GM19193 (cell line): ENCODE data around the gene DNAJB9.

Experiments
- POLR2A ChIP-seq: IDR thresholded peaks from 4 replicates; pipeline ENCODE4 v1.6.1; 2011; ENCODE audit not compliant: insufficient read depth, insufficient read length; ENCODE audit errors: extremely low read depth

The DNAJB9 gene

DNA sequence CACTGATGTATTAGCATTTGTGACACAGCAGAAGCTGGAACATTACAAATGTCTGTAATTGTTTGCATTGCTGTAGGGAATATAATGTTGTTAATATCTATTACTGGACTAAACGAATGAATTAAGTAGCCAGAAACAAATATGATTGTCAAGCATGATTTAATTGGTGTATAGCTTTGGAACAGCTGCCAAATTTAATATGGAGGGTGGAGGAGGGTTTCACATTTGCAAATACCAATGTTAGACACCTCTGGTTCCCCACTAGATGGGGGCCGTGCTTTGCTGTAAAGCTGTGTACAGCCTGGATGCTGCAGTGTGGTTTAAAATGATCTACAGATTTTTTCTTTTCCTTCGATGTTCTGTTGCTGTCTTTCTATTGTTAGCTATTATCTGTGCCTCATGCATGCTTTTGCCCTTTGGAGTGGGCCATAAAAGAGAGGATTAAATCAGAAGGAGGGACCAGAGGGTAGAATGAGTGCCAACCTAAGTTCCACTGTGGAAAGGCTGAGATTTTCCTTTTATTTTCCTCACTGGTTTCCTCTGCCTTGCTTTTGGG, 23.1 kb downstream of the DNAJB9 start:
- no peak for TF ChIP-seq POLR2A

- TF ChIP-seq POLR2A: no peak
These were observed 26.9 kb downstream of the DNAJB9 start for GRCh38 chr7:108596560-108596959.

DNA sequence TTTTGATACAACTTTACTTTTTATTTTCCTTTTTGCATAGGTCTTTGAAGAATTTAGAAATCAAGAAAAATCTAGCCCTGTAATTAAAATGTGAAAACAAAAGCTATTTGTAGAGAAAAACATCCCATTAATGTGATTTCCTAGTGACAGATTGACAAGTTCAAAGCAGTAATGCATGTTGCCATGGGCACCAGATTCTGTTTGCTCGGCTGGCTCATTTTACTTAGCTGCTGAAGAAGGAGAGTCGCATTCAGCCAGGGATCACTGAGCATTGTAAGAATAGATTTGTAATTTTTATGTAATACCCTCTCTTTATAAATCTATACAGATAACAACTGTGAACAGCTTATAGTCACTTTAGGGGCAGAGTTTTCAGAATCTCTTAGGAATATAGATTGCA, 28.5 kb downstream of the DNAJB9 start:
- TF ChIP-seq POLR2A: no peak

DNA sequence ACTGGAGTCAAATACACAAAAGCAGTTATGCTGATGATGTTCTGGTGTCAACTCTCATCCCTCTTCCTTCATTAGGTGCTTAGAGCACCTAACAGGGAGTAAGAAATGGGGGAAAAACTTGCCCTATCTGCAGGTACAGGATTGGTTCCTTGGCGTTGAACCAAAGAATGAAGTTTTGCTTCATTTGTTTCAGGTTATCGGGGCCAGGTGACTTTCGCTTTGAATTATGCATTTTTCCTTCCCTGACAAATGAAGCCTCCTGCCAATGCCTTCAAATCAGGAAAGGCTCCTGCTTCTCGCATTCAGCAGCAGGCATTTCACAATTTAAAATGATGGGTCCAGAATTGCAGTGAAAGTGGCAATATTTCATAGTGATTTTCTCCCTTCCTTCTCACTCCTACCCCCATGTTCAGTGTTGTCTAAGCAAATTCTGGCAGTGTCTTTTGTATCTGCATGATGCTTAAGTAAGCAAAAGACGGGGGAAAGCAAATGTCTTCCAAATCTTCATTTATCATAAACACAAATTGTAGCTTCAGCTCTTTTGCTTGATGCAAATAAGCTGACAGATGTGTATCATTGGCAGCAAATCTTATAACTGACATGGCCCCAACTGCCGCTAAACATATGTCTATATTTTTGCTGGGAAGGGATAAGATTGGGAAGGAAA, 29.4 kb downstream of the DNAJB9 start:
- TF ChIP-seq POLR2A: no peak

- no peak for TF ChIP-seq POLR2A
These were observed 30.7 kb downstream of the DNAJB9 start for GRCh38 chr7:108600399-108600798.

DNA sequence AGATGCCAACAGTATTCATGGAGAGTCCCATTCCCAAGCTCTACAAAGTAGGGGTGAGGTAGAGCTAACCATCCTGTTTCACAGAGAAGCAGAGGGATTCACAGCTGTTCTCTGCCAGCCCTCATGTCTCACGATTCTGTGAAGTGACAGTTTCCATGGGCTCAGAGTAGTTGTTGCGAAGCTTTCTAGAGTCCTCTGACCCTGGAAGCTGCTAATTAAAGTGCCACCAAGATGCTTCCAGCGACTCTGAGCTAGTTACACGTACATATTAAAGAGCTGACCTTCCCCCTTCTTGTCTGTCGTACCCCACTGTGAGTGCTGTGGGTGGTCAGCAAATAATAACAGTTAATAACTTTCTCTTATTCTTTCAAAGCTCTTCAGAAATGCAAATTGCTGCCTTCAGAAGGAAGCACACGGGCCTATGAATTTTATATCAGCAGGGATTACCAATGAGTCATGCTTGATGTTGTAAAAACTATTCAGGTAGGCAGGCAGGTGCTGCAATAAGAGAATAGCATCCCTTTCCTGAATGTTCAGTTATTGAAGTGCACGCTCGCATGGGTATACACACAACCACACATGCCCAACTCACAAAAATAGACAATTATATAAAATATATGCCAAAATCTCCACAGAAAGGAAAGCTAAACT, 34.1 kb downstream of the DNAJB9 start:
- no peak for TF ChIP-seq POLR2A

- TF ChIP-seq POLR2A: no peak
These were observed 34.8 kb downstream of the DNAJB9 start for GRCh38 chr7:108604307-108605077.

- no peak for TF ChIP-seq POLR2A
These were observed 36.0 kb downstream of the DNAJB9 start for GRCh38 chr7:108605559-108606201.

DNA sequence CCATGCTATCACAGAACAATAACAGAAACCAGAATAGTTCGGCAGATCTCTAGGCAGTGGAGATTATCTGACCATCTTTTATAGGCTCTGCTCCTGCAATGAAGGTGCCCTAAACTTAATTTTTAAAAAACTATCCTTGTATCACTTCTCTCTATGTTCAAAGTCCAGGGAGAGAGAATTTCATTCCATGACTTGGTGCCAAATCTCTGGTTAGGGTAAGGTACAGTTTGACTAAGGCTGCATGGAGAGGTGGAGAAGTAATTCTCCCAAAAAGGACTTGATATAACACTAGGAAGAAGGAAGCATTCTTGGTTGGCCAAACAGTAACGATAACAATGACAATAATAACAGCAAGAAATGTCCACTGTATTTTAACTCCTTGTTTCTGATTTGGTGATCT, 40.0 kb downstream of the DNAJB9 start:
- no peak for TF ChIP-seq POLR2A

DNA sequence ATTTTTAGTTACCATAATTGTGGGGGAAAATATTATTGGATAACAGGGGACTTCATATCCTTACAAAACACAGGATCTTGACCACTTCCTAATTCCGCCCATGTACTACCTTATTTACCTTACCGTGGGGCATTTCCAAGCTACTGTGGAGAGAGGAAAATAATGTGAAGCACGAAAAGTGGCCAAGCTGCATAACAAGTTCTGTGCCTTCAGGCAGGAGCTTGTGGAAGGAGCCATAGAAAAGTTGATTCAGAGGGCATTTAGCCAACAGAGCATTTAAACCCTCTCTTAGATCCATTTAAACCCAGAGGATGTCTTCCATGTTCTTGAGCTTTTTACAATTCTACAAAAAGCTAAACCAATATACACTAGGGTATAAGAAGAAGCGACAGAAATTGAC, 41.6 kb downstream of the DNAJB9 start:
- TF ChIP-seq POLR2A: no peak

- TF ChIP-seq POLR2A: no peak
These were observed 43.7 kb downstream of the DNAJB9 start for GRCh38 chr7:108613147-108613948.

GRCh38 chr7:108613949-108614381, 44.3 kb downstream of the DNAJB9 start:
- TF ChIP-seq POLR2A: no peak

- TF ChIP-seq POLR2A: no peak
These were observed 45.2 kb downstream of the DNAJB9 start for GRCh38 chr7:108614896-108615295.

DNA sequence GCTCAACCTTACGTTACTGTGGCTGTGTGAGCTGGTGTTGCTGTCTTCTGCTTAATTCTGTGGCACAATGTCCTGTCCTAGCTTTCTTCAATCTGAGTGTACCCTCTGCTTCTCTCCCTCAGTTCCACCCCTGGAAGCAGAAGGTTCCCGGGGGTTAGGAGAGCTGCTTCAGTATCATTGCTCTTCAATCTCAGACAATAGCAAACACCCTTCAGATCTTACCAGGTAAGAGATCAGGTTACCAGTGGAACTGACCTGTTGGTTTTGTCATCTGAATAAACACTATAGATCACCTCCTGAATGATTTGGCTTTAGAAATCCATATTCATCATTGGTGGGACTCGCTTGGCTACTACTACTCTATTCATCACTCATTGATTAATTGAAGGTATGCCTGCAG, 48.4 kb downstream of the DNAJB9 start:
- no peak for TF ChIP-seq POLR2A

GRCh38 chr7:108623220-108623619, 53.5 kb downstream of the DNAJB9 start:
- no peak for TF ChIP-seq POLR2A
